Measurements from ENCODE around the gene APBA3. TPM values are rescaled to one million over a fixed set of nuclear protein-coding genes. Genes with fewer than 3 reads are reported as not detected.

Gene APBA3
- total and polyA plus RNA-seq, 9 of the 15 experiments (the other 6 are each of a cell fraction or from before 2014, with no cell fraction given) = 0.10 to 29.5 (median 11.5) TPM

DNA sequence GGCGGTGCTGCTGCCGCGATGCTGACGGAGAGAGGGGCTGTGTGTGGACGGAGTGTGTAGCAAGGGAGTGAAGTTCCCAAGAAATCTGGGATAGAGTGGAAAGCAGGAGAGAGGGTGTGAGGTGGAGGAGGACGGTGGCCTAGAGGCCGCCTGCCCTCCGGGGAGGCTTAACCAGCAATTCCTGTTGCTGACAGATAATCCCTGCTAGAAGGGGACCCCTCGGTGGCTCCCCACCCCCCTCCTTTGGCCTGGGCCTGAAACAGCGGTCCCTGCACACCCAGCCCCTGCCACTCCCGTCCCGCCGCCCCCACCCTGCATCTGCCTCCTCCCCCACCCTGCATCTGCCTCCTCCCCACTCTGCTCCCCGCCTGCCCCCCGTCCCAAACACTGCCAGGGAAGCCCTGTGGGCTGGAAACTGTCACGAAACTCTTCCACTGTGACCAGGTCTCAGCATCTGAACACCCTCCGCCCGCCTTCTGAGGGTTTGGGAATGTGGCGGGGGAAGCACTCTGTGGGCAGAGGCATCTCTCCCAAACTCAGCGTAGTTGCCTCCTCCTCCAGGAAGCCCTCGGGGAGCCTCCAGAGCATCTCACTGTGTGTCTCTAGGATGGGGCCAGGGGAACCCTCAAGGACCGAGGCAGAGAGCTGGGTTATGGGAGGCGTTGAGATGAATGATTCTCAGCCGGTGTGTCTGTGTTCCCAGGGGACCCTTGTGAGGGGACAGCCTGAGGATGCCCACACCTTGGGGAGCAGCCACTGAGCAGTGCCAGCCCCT lies 41.8 kb upstream of the APBA3 start (continued):
- no peak for TF ChIP-seq CHD1 (IDR thresholded peaks at IDR 0.05; ENCODE audit: low read length)
- TF ChIP-seq MTA2 (IDR thresholded peaks at IDR 0.05; ENCODE audit: low read depth) = no peak
- TF ChIP-seq ZNF217 (CRISPR knock-in tag; IDR thresholded peaks at IDR 0.05) = no peak
- no peak for TF ChIP-seq ZNF384 (IDR thresholded peaks at IDR 0.05; ENCODE audit: low read depth, low read length)
- no peak for TF ChIP-seq CBX5 (IDR thresholded peaks at IDR 0.05; ENCODE audit: borderline replicate concordance, low read depth)
- no peak for TF ChIP-seq TAF7 (tag; IDR thresholded peaks at IDR 0.05)
- no peak for TF ChIP-seq HMGN3 (IDR thresholded peaks at IDR 0.05; ENCODE audit: borderline replicate concordance, extremely low read depth, insufficient read length, low read depth, low read length)
- TF ChIP-seq MCM5 (IDR thresholded peaks at IDR 0.05; ENCODE audit: low read depth) = no peak
- TF ChIP-seq, protein P1, sequence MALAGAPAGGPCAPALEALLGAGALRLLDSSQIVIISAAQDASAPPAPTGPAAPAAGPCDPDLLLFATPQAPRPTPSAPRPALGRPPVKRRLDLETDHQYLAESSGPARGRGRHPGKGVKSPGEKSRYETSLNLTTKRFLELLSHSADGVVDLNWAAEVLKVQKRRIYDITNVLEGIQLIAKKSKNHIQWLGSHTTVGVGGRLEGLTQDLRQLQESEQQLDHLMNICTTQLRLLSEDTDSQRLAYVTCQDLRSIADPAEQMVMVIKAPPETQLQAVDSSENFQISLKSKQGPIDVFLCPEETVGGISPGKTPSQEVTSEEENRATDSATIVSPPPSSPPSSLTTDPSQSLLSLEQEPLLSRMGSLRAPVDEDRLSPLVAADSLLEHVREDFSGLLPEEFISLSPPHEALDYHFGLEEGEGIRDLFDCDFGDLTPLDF (CRISPR knock-in tag; IDR thresholded peaks at IDR 0.05) = no peak
- TF ChIP-seq, protein P2, sequence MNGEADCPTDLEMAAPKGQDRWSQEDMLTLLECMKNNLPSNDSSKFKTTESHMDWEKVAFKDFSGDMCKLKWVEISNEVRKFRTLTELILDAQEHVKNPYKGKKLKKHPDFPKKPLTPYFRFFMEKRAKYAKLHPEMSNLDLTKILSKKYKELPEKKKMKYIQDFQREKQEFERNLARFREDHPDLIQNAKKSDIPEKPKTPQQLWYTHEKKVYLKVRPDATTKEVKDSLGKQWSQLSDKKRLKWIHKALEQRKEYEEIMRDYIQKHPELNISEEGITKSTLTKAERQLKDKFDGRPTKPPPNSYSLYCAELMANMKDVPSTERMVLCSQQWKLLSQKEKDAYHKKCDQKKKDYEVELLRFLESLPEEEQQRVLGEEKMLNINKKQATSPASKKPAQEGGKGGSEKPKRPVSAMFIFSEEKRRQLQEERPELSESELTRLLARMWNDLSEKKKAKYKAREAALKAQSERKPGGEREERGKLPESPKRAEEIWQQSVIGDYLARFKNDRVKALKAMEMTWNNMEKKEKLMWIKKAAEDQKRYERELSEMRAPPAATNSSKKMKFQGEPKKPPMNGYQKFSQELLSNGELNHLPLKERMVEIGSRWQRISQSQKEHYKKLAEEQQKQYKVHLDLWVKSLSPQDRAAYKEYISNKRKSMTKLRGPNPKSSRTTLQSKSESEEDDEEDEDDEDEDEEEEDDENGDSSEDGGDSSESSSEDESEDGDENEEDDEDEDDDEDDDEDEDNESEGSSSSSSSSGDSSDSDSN (IDR thresholded peaks at IDR 0.05; ENCODE audit: borderline replicate concordance in 1 of 2, low read depth in 2 of 2, low read length in 2 of 2) = no peak
- TF ChIP-seq ZNF184 (CRISPR knock-in tag; IDR thresholded peaks at IDR 0.05) = no peak
